Parathyroid adenoma (tissue), 2 donors: ENCODE measurements around the gene IFT81.

Experiments
- H2AFZ ChIP-seq: fragments of 300-600 bp; sonication (generic); one replicate; pipeline ENCODE4 v1.7.0; 2017; ENCODE audit warnings: antibody characterized with exemption, mild to moderate bottlenecking
- H3K27ac ChIP-seq: fragments of 300-600 bp; sonication (generic); one replicate; pipeline ENCODE4 v1.7.0; 2017
- H3K27me3 ChIP-seq: fragments of 300-600 bp; sonication (generic); one replicate; pipeline ENCODE4 v1.7.0; 2017; ENCODE audit warnings: low read length; ENCODE audit not compliant: control insufficient read depth, insufficient read depth
- H3K36me3 ChIP-seq: fragments of 300-600 bp; sonication (generic); one replicate; pipeline ENCODE4 v1.7.0; 2017; ENCODE audit warnings: low read length; ENCODE audit not compliant: control insufficient read depth, insufficient read depth
- H3K4me1 ChIP-seq: fragments of 300-600 bp; sonication (generic); one replicate; pipeline ENCODE4 v1.7.0; 2017; ENCODE audit warnings: control low read depth
- H3K4me2 ChIP-seq: fragments of 300-600 bp; sonication (generic); one replicate; pipeline ENCODE4 v1.7.0; 2017; ENCODE audit warnings: low read length
- H3K4me3 ChIP-seq: fragments of 300-600 bp; sonication (generic); one replicate; pipeline ENCODE4 v1.7.0; 2017; ENCODE audit warnings: low read depth, low read length
- H3K79me2 ChIP-seq: fragments of 300-600 bp; sonication (generic); one replicate; pipeline ENCODE4 v1.7.0; 2017; ENCODE audit warnings: control low read depth
- H3K9ac ChIP-seq: fragments of 300-600 bp; sonication (generic); one replicate; pipeline ENCODE4 v1.7.0; 2017; ENCODE audit warnings: mild to moderate bottlenecking
- H3K9me3 ChIP-seq: fragments of 300-600 bp; sonication (generic); one replicate; pipeline ENCODE4 v1.7.0; 2017; ENCODE audit warnings: low read length; ENCODE audit not compliant: control insufficient read depth
- TF ChIP-seq, protein P1 (sequence below): fragments of 300-600 bp; sonication (generic); IDR thresholded peaks from one replicate; pipeline ENCODE4 v1.7.0; 2017; ENCODE audit warnings: antibody characterized with exemption, mild to moderate bottlenecking
- donor health status: primary hyperparathyroidism.

IFT81 gene

GRCh38 chr12:110174373-110174996 is 50.3 kb downstream of the IFT81 start:
- Histone ChIP-seq H3K36me3 (no peaks in the 10 kb centered on the region), H3K79me2 (no peaks in the 10 kb centered on the region), H3K4me2 (no peak overlapping the region), H3K4me1 (no peaks in the 10 kb centered on the region), H3K4me3 (no peak overlapping the region), H3K27ac (no peak overlapping the region), H2AFZ (no peak overlapping the region), H3K27me3 (no peaks in the 10 kb centered on the region), H3K9ac (no peak overlapping the region), H3K9me3 (no peaks in the 10 kb centered on the region)
- TF ChIP-seq, protein P1, sequence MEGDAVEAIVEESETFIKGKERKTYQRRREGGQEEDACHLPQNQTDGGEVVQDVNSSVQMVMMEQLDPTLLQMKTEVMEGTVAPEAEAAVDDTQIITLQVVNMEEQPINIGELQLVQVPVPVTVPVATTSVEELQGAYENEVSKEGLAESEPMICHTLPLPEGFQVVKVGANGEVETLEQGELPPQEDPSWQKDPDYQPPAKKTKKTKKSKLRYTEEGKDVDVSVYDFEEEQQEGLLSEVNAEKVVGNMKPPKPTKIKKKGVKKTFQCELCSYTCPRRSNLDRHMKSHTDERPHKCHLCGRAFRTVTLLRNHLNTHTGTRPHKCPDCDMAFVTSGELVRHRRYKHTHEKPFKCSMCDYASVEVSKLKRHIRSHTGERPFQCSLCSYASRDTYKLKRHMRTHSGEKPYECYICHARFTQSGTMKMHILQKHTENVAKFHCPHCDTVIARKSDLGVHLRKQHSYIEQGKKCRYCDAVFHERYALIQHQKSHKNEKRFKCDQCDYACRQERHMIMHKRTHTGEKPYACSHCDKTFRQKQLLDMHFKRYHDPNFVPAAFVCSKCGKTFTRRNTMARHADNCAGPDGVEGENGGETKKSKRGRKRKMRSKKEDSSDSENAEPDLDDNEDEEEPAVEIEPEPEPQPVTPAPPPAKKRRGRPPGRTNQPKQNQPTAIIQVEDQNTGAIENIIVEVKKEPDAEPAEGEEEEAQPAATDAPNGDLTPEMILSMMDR = no peak

- no peaks in the 10 kb centered on the region for H3K27me3 ChIP-seq
- TF ChIP-seq, protein P1 = no peak
- H3K4me2 ChIP-seq = no peak overlapping the region
- no peaks in the 10 kb centered on the region for H3K79me2 ChIP-seq
- H3K36me3 ChIP-seq = no peaks in the 10 kb centered on the region
- no peak overlapping the region for H3K9ac ChIP-seq
- no peaks in the 10 kb centered on the region for H3K9me3 ChIP-seq
- no peak overlapping the region for H3K27ac ChIP-seq
- H3K4me1 ChIP-seq = no peaks in the 10 kb centered on the region
- no peak overlapping the region for H2AFZ ChIP-seq
- no peak overlapping the region for H3K4me3 ChIP-seq
Measured at GRCh38 chr12:110175201-110175600, 51.0 kb downstream of the IFT81 start.

- no peak overlapping the region for H3K9ac ChIP-seq
Measured at GRCh38 chr12:110176745-110177144, 52.6 kb downstream of the IFT81 start.

DNA sequence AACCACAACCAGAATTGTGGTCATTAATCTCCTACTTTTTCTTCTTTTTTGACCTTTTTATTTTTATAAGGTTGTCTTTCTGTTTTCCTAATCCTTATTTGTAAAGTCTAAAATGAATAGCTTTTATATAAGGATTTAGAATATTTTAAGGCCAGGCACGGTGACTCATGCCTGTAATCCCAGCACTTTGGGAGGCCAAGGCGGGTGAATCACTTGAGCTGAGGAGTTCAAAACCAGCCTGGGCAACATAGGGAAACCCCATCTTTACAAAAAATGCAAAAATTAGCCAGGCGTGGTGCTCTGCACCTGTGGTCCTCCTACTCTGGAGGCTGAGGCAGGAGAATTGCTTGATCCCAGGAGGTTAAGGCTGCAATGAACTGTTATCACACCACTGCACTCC is 55.1 kb downstream of the IFT81 start:
- Histone ChIP-seq H3K4me1 (no peaks in the 10 kb centered on the region), H3K27ac (no peak overlapping the region), H3K36me3 (no peaks in the 10 kb centered on the region), H3K4me2 (no peak overlapping the region), H3K27me3 (no peaks in the 10 kb centered on the region), H3K9ac (no peak overlapping the region), H3K9me3 (no peaks in the 10 kb centered on the region), H3K4me3 (no peak overlapping the region), H3K79me2 (no peaks in the 10 kb centered on the region), H2AFZ (no peak overlapping the region)
- TF ChIP-seq, protein P1 = no peak

More at GRCh38 chr12:110176745-110177144, 52.6 kb downstream of the IFT81 start:
- Histone ChIP-seq H3K36me3 (no peaks in the 10 kb centered on the region), H3K79me2 (no peaks in the 10 kb centered on the region), H3K4me3 (no peak overlapping the region), H3K27ac (no peak overlapping the region), H3K4me1 (no peaks in the 10 kb centered on the region), H3K27me3 (no peaks in the 10 kb centered on the region), H3K4me2 (no peak overlapping the region), H2AFZ (no peak overlapping the region), H3K9me3 (no peaks in the 10 kb centered on the region)
- TF ChIP-seq, protein P1 = no peak

DNA sequence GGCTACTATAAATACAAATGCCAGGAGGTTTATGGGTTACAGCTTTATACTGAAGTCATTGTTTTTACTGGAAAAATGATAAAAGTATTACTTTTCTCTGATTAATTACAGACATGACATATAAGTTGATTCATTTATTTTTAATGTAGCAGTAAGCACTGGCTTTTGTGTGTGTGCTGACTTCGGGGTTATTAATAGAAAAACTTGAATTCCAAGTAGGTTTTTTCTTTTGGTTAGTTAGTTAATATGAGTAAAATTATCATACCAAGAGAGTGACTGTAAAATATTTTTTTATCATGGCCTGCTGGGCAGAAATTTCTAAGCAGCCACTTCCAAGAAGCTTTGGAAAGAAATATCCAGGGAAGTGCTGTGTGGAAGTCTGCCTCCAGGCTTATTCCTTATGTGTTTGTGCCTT is 56.4 kb downstream of the IFT81 start:
- TF ChIP-seq, protein P1 = no peak
- no peaks in the 10 kb centered on the region for H3K27me3 ChIP-seq
- H3K9ac ChIP-seq = no peak overlapping the region
- no peak overlapping the region for H3K4me3 ChIP-seq
- no peaks in the 10 kb centered on the region for H3K36me3 ChIP-seq
- no peak overlapping the region for H2AFZ ChIP-seq
- no peaks in the 10 kb centered on the region for H3K9me3 ChIP-seq
- no peak overlapping the region for H3K27ac ChIP-seq
- H3K4me2 ChIP-seq = no peak overlapping the region
- H3K79me2 ChIP-seq = no peaks in the 10 kb centered on the region
- H3K4me1 ChIP-seq = no peaks in the 10 kb centered on the region
